ENCODE data around the gene TBX15. TPM values are rescaled to one million over a fixed set of nuclear protein-coding genes. Genes with fewer than 3 reads are reported as not detected.

TBX15 gene
- total RNA-seq, 8 experiments from 2014 or later = 0.11 to 104 (median 5.3) TPM

GRCh38 chr1:118989878-118990378 is 1.8 kb upstream of the TBX15 start:
- WGBS, 10 experiments = 1 to 100% (median 44%) methylated on average over 1 to 18 of the region's 22 CpGs; no CpG with 5 or more reads in 5 of the 10 experiments
- in situ Hi-C loops (cut with MboI; ENCODE audit: low pct_unique_long_range_greater_than_20kb in 2 of 9, low sequenced_read_pairs in 9 of 9, unreplicated experiment in 9 of 9) = loop anchor here in 4 of 9 experiments (25.0 kb wide), 2 partner anchors 828 to 903 kb away; no protein-coding TSS in a partner anchor
- Histone ChIP-seq H3K27ac (peak overlapping the region in 1 of 2 donors; percentile 40), H3K4me3 (peak overlapping the region in 1 of 5 donors; percentile 58), H3K4me1 (replicated peaks in 1 of 2) (peaks cover 4 to 29% of the 10 kb centered on the region in 2 donors)
- ATAC-seq (replicated peaks in 6 of 8) = peak in 3 of 8 experiments; percentile 5 to 27 (median 12)

- in situ Hi-C loops (cut with MboI; ENCODE audit: low pct_unique_long_range_greater_than_20kb in 2 of 9, low sequenced_read_pairs in 9 of 9, unreplicated experiment in 9 of 9) = loop anchor here in 4 of 9 experiments (25.0 kb wide), 2 partner anchors 827 to 902 kb away; no protein-coding TSS in a partner anchor
- WGBS, 10 experiments = 0 to 67% (median 30%) methylated on average over 2 to 37 of the region's 44 CpGs
- peak overlapping the region in 1 of 5 donors; percentile 58 for H3K4me3 ChIP-seq
- peaks cover 4 to 36% of the 10 kb centered on the region in 2 donors for H3K4me1 ChIP-seq (replicated peaks in 1 of 2)
- peak in 2 of 8 experiments; percentile 4 to 6 for ATAC-seq (replicated peaks in 6 of 8)
- H3K27ac ChIP-seq = peak overlapping the region in 1 of 2 donors; percentile 40
These were observed 1.1 kb upstream of the TBX15 start for GRCh38 chr1:118989006-118989815.

GRCh38 chr1:118987468-118988185 is 516 bp downstream of the TBX15 start:
- 0 to 3% (median 0%) methylated on average over 1 to 15 of the region's 65 CpGs; no CpG with 5 or more reads in 3 of the 10 experiments for WGBS, 10 experiments
- in situ Hi-C loops (cut with MboI; ENCODE audit: low pct_unique_long_range_greater_than_20kb in 2 of 9, low sequenced_read_pairs in 9 of 9, unreplicated experiment in 9 of 9) = loop anchor here in 4 of 9 experiments (25.0 kb wide), 2 partner anchors 825 to 900 kb away; no protein-coding TSS in a partner anchor
- Histone ChIP-seq H3K4me1 (replicated peaks in 1 of 2) (peaks cover 0 to 32% of the 10 kb centered on the region in 2 donors), H3K4me3 (peak overlapping the region; percentile 2 to 58 (median 35)), H3K27ac (peak overlapping the region in 1 of 2 donors; percentile 77)
- ATAC-seq (replicated peaks in 6 of 8) = peak; percentile 36 to 86 (median 76)

- Histone ChIP-seq H3K27ac (peak overlapping the region in 1 of 2 donors; percentile 77), H3K4me3 (peak overlapping the region in 3 of 5 donors; percentile 35 to 58 (median 39)), H3K4me1 (replicated peaks in 1 of 2) (peaks cover 0 to 32% of the 10 kb centered on the region in 2 donors)
- peak in 4 of 8 experiments; percentile 7 to 38 (median 26) for ATAC-seq (replicated peaks in 6 of 8)
- in situ Hi-C loops (cut with MboI; ENCODE audit: low pct_unique_long_range_greater_than_20kb in 2 of 9, low sequenced_read_pairs in 9 of 9, unreplicated experiment in 9 of 9) = loop anchor here in 4 of 9 experiments (25.0 kb wide), 2 partner anchors 825 to 900 kb away; no protein-coding TSS in a partner anchor
- WGBS, 10 experiments = 0 to 39% (median 5%) methylated on average over 1 to 31 of the region's 42 CpGs
These were observed 1.3 kb downstream of the TBX15 start for GRCh38 chr1:118986555-118987467.

- Histone ChIP-seq H3K27ac (peak overlapping the region in 1 of 2 donors; percentile 77), H3K4me3 (peak overlapping the region in 3 of 5 donors; percentile 35 to 58 (median 39)), H3K4me1 (replicated peaks in 1 of 2) (peaks cover 0 to 32% of the 10 kb centered on the region in 2 donors)
- ATAC-seq (replicated peaks in 6 of 8) = no peak
- in situ Hi-C loops (cut with MboI; ENCODE audit: low pct_unique_long_range_greater_than_20kb in 2 of 9, low sequenced_read_pairs in 9 of 9, unreplicated experiment in 9 of 9) = loop anchor here in 4 of 9 experiments (25.0 kb wide), 2 partner anchors 824 to 899 kb away; no protein-coding TSS in a partner anchor
- WGBS, 10 experiments = 0 to 41% (median 9%) methylated on average over 5 to 34 of the region's 34 CpGs
These were observed 2.2 kb downstream of the TBX15 start for GRCh38 chr1:118985640-118986554.

GRCh38 chr1:118984722-118985639 is 3.2 kb downstream of the TBX15 start:
- H3K27ac ChIP-seq = peak overlapping the region in 1 of 2 donors; percentile 77
- H3K4me3 ChIP-seq = peak overlapping the region in 3 of 5 donors; percentile 35 to 58 (median 39)
- peak in 4 of 8 experiments; percentile 25 to 40 (median 32) for ATAC-seq (replicated peaks in 6 of 8)
- in situ Hi-C loops (cut with MboI; ENCODE audit: low pct_unique_long_range_greater_than_20kb in 2 of 9, low sequenced_read_pairs in 9 of 9, unreplicated experiment in 9 of 9) = loop anchor here in 4 of 9 experiments (25.0 kb wide), 2 partner anchors 823 to 898 kb away; no protein-coding TSS in a partner anchor
- WGBS, 10 experiments = 0 to 62% (median 15%) methylated on average over 3 to 41 of the region's 48 CpGs; no CpG with 5 or more reads in 1 of the 10 experiments
- peaks cover 0 to 27% of the 10 kb centered on the region in 2 donors for H3K4me1 ChIP-seq (replicated peaks in 1 of 2)

GRCh38 chr1:118984086-118984721 is 3.9 kb downstream of the TBX15 start:
- ATAC-seq (replicated peaks in 6 of 8) = peak in 5 of 8 experiments; percentile 5 to 53 (median 46)
- in situ Hi-C loops (cut with MboI; ENCODE audit: low pct_unique_long_range_greater_than_20kb in 2 of 9, low sequenced_read_pairs in 9 of 9, unreplicated experiment in 9 of 9) = loop anchor here in 4 of 9 experiments (25.0 kb wide), 2 partner anchors 822 to 897 kb away; no protein-coding TSS in a partner anchor
- H3K4me1 ChIP-seq (replicated peaks in 1 of 2) = peaks cover 4 to 20% of the 10 kb centered on the region in 2 donors
- WGBS, 10 experiments = 0 to 89% (median 40%) methylated on average over 1 to 34 of the region's 43 CpGs; no CpG with 5 or more reads in 1 of the 10 experiments
- peak overlapping the region in 1 of 2 donors; percentile 77 for H3K27ac ChIP-seq
- H3K4me3 ChIP-seq = peak overlapping the region in 3 of 5 donors; percentile 0 to 58 (median 39)

- H3K4me3 ChIP-seq = no peak overlapping the region
- WGBS, 10 experiments = 0 to 95% (median 72%) methylated on average over 2 to 21 of the region's 22 CpGs; no CpG with 5 or more reads in 4 of the 10 experiments
- in situ Hi-C loops (cut with MboI; ENCODE audit: low pct_unique_long_range_greater_than_20kb in 2 of 9, low sequenced_read_pairs in 9 of 9, unreplicated experiment in 9 of 9) = loop anchor here in 4 of 9 experiments (25.0 kb wide), 2 partner anchors 821 to 896 kb away; no protein-coding TSS in a partner anchor
- H3K27ac ChIP-seq = no peak overlapping the region
- peak in 1 of 8 experiments; percentile 24 for ATAC-seq (replicated peaks in 6 of 8)
- peaks cover 4 to 18% of the 10 kb centered on the region in 2 donors for H3K4me1 ChIP-seq (replicated peaks in 1 of 2)
These were observed 4.5 kb downstream of the TBX15 start for GRCh38 chr1:118983558-118984041.

GRCh38 chr1:118982821-118983557 is 5.2 kb downstream of the TBX15 start:
- Histone ChIP-seq H3K27ac (no peak overlapping the region), H3K4me3 (no peak overlapping the region), H3K4me1 (replicated peaks in 1 of 2) (peaks cover 4 to 18% of the 10 kb centered on the region in 2 donors)
- no peak for ATAC-seq (replicated peaks in 6 of 8)
- 0 to 94% (median 56%) methylated on average over 3 to 23 of the region's 26 CpGs for WGBS, 10 experiments
- in situ Hi-C loops (cut with MboI; ENCODE audit: low pct_unique_long_range_greater_than_20kb in 2 of 9, low sequenced_read_pairs in 9 of 9, unreplicated experiment in 9 of 9) = loop anchor here in 4 of 9 experiments (25.0 kb wide), 2 partner anchors 821 to 896 kb away; no protein-coding TSS in a partner anchor

All from motor neuron (in vitro differentiated cells).